Gastrocnemius medialis (tissue), 4 donors: ENCODE measurements around the gene PKNOX2. TPM values are rescaled to one million over a fixed set of nuclear protein-coding genes. Genes with fewer than 3 reads are reported as not detected.

Source experiments
- ATAC-seq, 2 donors: fragments of 150-250 bp; one replicate each; pipeline ENCODE4 v1.9.1; 2016
- DNase-seq, 2 donors: peaks; one replicate each; pipeline ENCODE4 v3.0.0-alpha.2; 2019
- H3K27ac ChIP-seq, 4 donors: fragments of 200-600 bp; sonication (generic); 1 replicate in 1 of 4; 2 replicates in 3 of 4; pipeline ENCODE4 v1.5.1; 2016 to 2018; ENCODE audit warnings: mild to moderate bottlenecking in 2 of 4, moderate library complexity in 1 of 4
- H3K27me3 ChIP-seq, 3 donors: fragments of 200-600 bp; sonication (generic) in 2 of 3; 1 replicate in 1 of 3; 2 replicates in 2 of 3; pipeline versions ENCODE4 v1.5.1 to v1.6.0; 2016 to 2019; ENCODE audit warnings: mild to moderate bottlenecking in 1 of 3, moderate library complexity in 1 of 3
- H3K36me3 ChIP-seq, 2 donors: fragments of 200-600 bp; sonication (generic) in 1 of 2; one replicate each; pipeline ENCODE4 v1.5.1; 2017 to 2018
- H3K4me1 ChIP-seq, 2 donors: fragments of 200-600 bp; sonication (generic) in 1 of 2; one replicate each; pipeline ENCODE4 v1.5.1; 2016 to 2017; ENCODE audit warnings: mild to moderate bottlenecking in 2 of 2
- H3K4me3 ChIP-seq, 4 donors: fragments of 200-600 bp; sonication (generic) in 3 of 4; 1 replicate in 1 of 4; 2 replicates in 3 of 4; pipeline ENCODE4 v1.5.1; 2016 to 2019; ENCODE audit warnings: mild to moderate bottlenecking in 2 of 4
- H3K9me3 ChIP-seq, 3 donors: fragments of 200-600 bp; sonication (generic) in 2 of 3; 1 replicate in 1 of 3; 2 replicates in 2 of 3; pipeline ENCODE4 v1.5.1; 2016 to 2019
- POLR2A ChIP-seq, 2 donors: fragments of 450-650 bp; IDR thresholded peaks; one replicate each; pipeline ENCODE4 v1.6.1; 2017; ENCODE audit warnings: antibody characterized with exemption in 2 of 2, mild to moderate bottlenecking in 2 of 2, moderate library complexity in 2 of 2
- in situ Hi-C, 4 donors: fragments of 200-750 bp; cut with MboI; loops; one replicate each; pipeline versions ENCODE4 v1.15.0 to v1.8.0; 2017; ENCODE audit warnings: low sequenced_read_pairs in 4 of 4
- intact Hi-C: fragments of 100-400 bp; cut with DNase I; formaldehyde crosslinking; loops from one replicate; pipeline ENCODE4 v1.15.1; 2023; ENCODE audit warnings: low total_unique reads
- total RNA-seq, 4 donors: library from RNA; depleted of rRNA; stranded (reverse); fragments of >200 nt; gene quantifications; one replicate each; pipeline versions ENCODE4 v1.1.0 to v1.2.3, GENCODE V29; 2016
- TF ChIP-seq, protein P1 (sequence below), 5 experiments: fragments of 450-650 bp in 3 of 5; fragments of 200-600 bp in 2 of 5; sonication (generic) in 2 of 5; IDR thresholded peaks in 4 of 5; conservative IDR thresholded peaks in 1 of 5; 1 replicate in 4 of 5; 2 replicates in 1 of 5; pipeline ENCODE4 v1.5.1; 2016 to 2019; ENCODE audit warnings: antibody characterized with exemption in 5 of 5, mild to moderate bottlenecking in 3 of 5, moderate library complexity in 3 of 5

The PKNOX2 gene
- total RNA-seq, 4 donors from 2014 or later = 3.7 to 11.7 (median 6.0) TPM

DNA sequence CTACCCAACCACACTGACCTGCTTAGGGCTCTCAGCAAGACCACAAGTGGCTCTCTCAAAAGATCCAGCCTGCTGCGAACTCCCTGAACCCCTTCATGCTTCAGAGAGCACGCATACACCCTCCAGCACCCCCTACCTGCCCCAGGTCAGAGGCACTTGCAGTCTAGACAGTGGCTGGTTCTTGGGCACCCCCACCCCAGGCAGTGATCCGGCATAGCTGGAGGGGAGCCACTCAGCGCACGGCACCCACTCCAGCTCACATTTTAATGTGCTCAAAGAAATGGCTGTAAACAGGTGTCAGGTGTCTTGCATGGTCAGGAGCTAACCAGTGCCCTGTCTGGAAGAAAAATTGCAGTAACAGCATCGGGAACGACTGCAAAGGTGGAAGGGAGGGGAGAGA, 140.8 kb downstream of the PKNOX2 start:
- in situ Hi-C loops = no loop called here

DNA sequence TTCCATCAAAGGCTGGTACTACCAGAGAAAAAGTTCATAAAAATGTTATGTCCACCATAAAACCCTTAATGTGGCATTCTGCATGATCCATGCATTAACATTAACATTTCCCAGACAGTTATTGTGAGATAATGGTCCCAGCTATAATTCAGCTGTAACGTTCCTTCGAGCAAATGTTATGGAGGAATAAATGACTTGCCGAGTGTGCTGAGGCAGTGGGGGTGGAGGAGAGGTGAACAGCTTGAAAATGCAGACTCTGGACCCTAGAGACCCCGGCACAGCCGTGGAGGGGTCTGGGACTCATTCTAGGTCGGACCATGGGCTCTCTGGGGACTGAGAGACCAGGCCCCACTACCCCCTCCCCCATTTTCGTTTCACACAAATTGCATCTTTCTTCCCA, 141.9 kb downstream of the PKNOX2 start:
- Histone ChIP-seq H3K9me3 (no peaks in the 10 kb centered on the region), H3K27me3 (no peaks in the 10 kb centered on the region), H3K27ac (no peak overlapping the region), H3K4me1 (peaks cover 8 to 12% of the 10 kb centered on the region in 2 donors), H3K4me3 (no peak overlapping the region), H3K36me3 (no peaks in the 10 kb centered on the region)
- TF ChIP-seq POLR2A (IDR thresholded peaks at IDR 0.05) = no peak
- TF ChIP-seq, protein P1, sequence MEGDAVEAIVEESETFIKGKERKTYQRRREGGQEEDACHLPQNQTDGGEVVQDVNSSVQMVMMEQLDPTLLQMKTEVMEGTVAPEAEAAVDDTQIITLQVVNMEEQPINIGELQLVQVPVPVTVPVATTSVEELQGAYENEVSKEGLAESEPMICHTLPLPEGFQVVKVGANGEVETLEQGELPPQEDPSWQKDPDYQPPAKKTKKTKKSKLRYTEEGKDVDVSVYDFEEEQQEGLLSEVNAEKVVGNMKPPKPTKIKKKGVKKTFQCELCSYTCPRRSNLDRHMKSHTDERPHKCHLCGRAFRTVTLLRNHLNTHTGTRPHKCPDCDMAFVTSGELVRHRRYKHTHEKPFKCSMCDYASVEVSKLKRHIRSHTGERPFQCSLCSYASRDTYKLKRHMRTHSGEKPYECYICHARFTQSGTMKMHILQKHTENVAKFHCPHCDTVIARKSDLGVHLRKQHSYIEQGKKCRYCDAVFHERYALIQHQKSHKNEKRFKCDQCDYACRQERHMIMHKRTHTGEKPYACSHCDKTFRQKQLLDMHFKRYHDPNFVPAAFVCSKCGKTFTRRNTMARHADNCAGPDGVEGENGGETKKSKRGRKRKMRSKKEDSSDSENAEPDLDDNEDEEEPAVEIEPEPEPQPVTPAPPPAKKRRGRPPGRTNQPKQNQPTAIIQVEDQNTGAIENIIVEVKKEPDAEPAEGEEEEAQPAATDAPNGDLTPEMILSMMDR (IDR thresholded peaks at IDR 0.05 in 4 of 5, conservative IDR thresholded peaks at IDR 0.05 in 1 of 5) = no peak
- DNase-seq (no peak), ATAC-seq (no peak)
- in situ Hi-C loops = no loop called here
- intact Hi-C loops = no loop called here

More for the DNA sequence above, 140.8 kb downstream of the PKNOX2 start:
- TF ChIP-seq POLR2A (IDR thresholded peaks at IDR 0.05) = peak in 1 of 2 donors; percentile 33
- TF ChIP-seq, protein P1 (IDR thresholded peaks at IDR 0.05 in 4 of 5, conservative IDR thresholded peaks at IDR 0.05 in 1 of 5) = no peak
- Histone ChIP-seq H3K4me3 (no peak overlapping the region), H3K27me3 (no peaks in the 10 kb centered on the region), H3K36me3 (no peaks in the 10 kb centered on the region), H3K27ac (peak overlapping the region in 2 of 4 donors; percentile 25 to 55), H3K9me3 (no peaks in the 10 kb centered on the region), H3K4me1 (peaks cover 18 to 23% of the 10 kb centered on the region in 2 donors)
- ATAC-seq = peak; percentile 43 to 59
- intact Hi-C loops = no loop called here
- peak in 1 of 2 donors; percentile 21 for DNase-seq

DNA sequence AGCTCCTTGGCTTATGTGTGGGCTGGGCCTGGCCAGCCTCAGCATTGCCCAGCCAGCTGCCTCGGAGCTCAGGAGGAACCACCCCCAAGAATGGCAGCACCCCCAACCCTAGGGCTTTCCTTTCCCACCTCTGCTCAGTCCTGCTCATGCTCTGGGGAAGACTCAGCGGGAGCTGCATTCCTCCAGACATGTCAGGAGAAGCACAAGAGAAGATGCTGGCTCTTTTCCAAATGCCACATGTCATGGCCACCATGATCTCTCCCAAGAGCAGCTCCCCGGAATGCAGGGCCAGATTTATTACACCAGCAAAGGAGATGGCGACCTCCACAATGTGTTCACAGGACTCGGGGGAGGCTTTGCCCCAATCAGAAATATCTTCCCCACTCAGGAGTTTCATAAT, 143.7 kb downstream of the PKNOX2 start:
- no peak for ATAC-seq
- no peak overlapping the region for H3K4me3 ChIP-seq
- in situ Hi-C loops (no loop called here), intact Hi-C loops (no loop called here)
- no peak for DNase-seq
- no peaks in the 10 kb centered on the region for H3K36me3 ChIP-seq
- TF ChIP-seq POLR2A (IDR thresholded peaks at IDR 0.05) = no peak
- TF ChIP-seq, protein P1 (IDR thresholded peaks at IDR 0.05 in 4 of 5, conservative IDR thresholded peaks at IDR 0.05 in 1 of 5) = no peak
- H3K27me3 ChIP-seq = no peaks in the 10 kb centered on the region
- H3K27ac ChIP-seq = no peak overlapping the region
- H3K9me3 ChIP-seq = no peaks in the 10 kb centered on the region
- peaks cover 7 to 10% of the 10 kb centered on the region in 2 donors for H3K4me1 ChIP-seq

DNA sequence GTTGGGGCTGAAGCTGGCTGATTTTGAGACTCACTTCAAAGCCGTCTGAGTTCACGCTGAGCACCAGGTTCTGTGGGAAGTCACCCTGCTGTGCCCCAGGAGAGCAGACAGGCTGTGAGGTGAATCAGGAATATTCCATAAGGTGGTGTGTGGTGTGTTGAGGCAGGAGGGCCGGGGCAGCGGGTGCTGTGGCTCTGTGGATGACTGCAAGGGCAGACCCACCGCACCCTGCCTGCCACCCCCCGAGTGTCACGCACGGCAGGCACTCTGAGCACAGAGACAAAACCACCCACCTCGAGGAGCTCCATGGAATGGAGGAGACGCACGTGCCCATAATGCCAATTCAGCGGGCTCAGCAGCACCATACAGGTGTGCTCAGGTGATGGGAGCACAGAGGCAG, 147.8 kb downstream of the PKNOX2 start:
- TF ChIP-seq POLR2A (IDR thresholded peaks at IDR 0.05) = no peak
- TF ChIP-seq, protein P1 (IDR thresholded peaks at IDR 0.05 in 4 of 5, conservative IDR thresholded peaks at IDR 0.05 in 1 of 5) = no peak
- intact Hi-C loops = no loop called here
- Histone ChIP-seq H3K27ac (no peak overlapping the region), H3K9me3 (no peaks in the 10 kb centered on the region), H3K36me3 (no peaks in the 10 kb centered on the region), H3K4me3 (no peak overlapping the region), H3K4me1 (peaks cover 0 to 4% of the 10 kb centered on the region in 2 donors), H3K27me3 (no peaks in the 10 kb centered on the region)
- in situ Hi-C loops = no loop called here
- ATAC-seq (no peak), DNase-seq (no peak)

DNA sequence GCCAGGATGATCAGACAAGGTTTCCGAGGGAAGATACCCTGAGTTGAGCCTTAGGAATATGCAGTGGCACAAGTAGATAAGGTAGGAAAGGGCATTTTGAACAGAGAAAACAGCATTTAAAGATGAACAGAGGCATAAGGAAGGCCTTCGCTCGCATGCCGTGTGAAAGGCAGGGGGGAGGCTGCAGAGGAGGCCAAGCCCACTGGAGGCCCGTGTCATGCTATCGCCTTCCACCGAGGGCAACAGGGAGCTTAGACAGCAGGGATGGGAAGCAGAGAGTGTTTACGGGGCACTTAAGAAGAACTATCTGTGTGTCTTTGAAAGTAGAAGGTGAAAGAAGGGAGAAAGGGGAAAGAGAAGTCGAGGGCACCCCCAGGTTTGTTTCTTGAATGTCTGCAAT, 148.3 kb downstream of the PKNOX2 start:
- TF ChIP-seq POLR2A (IDR thresholded peaks at IDR 0.05) = no peak
- TF ChIP-seq, protein P1 (IDR thresholded peaks at IDR 0.05 in 4 of 5, conservative IDR thresholded peaks at IDR 0.05 in 1 of 5) = no peak
- no peaks in the 10 kb centered on the region for H3K36me3 ChIP-seq
- H3K27me3 ChIP-seq = no peaks in the 10 kb centered on the region
- no peaks in the 10 kb centered on the region for H3K9me3 ChIP-seq
- no peak overlapping the region for H3K4me3 ChIP-seq
- in situ Hi-C loops (no loop called here), intact Hi-C loops (no loop called here)
- peaks cover 0 to 4% of the 10 kb centered on the region in 2 donors for H3K4me1 ChIP-seq
- H3K27ac ChIP-seq = no peak overlapping the region
- no peak for ATAC-seq
- no peak for DNase-seq
